ENCODE measurements around the gene UPK1A.
"Not testable (repeated sequence)": the region's sequence is repeated elsewhere in the genome, so short reads cannot be mapped to it uniquely, and the experiment has no call there.

The UPK1A gene

DNA sequence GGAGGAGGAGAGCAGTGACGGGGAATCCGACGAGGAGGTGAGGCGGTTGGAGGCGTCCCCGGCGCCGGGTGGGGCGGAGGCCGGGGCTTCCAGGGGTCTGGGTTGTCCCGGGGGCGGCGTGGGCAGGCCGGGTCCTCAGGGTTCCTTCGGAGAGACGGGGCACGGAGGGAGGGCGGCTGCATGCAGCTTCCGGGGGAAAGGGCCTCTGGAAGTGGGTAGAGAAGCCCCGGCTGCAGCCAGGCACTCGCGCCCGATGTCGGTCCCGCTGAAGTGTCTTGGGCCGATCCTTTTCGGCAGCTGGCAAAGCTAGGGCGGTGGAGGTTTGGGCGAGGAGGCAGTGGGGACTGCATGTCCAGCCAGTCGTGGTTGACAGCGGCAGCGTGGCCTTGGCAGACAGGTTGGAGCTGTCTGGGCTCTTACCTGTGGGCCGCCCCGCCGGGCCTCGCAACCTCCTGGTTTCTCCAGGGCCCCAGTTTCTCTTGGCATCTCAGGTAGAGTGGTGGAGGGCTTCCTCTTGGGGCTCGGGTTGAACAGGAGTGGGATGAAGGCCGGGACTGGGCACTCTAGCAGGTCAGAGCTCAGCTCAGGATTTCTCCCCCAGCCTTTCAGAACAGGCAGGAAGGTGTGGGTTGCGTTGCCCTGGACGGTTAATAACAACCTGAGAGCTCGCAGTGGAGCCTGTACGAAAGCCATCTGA, 52.2 kb downstream of the UPK1A start:
- DNase-seq = no peak

DNA sequence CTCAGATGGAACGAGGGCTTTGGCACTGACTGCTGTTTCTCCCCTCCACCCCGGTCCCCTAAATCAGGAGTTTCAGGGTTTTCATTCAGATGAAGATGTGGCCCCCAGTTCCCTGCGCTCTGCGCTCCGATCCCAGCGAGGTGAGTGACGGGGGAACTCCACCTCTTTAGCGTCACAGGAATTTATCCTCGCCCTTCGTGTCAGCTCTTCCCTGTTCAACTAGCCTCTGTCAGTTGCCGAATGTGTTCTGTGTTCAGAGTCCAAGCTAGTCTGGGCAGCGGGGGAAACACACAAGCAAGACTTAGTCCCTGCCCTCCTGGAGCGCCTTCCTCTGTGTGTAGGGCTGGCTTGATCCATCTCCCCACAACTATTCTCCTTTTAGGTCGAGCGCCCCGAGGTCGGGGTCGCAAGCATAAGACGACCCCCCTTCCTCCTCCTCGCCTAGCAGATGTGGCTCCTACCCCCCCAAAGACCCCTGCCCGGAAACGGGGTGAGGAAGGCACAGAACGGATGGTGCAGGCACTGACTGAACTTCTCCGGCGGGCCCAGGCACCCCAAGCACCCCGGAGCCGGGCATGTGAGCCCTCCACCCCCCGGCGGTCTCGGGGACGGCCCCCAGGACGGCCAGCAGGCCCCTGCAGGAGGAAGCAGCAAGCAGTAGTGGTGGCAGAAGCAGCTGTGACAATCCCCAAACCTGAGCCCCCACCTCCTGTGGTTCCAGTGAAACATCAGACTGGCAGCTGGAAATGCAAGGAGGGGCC, 53.3 kb downstream of the UPK1A start:
- DNase-seq = no peak

DNA sequence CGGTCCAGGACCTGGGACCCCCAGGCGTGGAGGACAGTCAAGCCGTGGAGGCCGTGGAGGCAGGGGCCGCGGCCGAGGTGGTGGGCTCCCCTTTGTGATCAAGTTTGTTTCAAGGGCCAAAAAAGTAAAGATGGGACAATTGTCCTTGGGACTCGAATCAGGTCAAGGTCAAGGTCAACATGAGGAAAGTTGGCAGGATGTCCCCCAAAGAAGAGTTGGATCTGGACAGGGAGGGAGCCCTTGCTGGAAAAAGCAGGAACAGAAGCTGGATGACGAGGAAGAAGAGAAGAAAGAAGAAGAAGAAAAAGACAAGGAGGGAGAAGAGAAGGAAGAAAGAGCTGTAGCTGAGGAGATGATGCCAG, 53.8 kb downstream of the UPK1A start:
- DNase-seq = no peak

DNA sequence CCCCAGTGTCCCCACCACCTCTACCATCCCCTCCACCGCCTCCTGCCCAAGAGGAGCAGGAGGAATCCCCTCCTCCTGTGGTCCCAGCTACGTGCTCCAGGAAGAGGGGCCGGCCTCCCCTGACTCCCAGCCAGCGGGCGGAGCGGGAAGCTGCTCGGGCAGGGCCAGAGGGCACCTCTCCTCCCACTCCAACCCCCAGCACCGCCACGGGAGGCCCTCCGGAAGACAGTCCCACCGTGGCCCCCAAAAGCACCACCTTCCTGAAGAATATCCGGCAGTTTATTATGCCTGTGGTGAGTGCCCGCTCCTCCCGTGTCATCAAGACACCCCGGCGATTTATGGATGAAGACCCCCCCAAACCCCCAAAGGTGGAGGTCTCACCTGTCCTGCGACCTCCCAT, 54.3 kb downstream of the UPK1A start:
- no peak for DNase-seq

DNA sequence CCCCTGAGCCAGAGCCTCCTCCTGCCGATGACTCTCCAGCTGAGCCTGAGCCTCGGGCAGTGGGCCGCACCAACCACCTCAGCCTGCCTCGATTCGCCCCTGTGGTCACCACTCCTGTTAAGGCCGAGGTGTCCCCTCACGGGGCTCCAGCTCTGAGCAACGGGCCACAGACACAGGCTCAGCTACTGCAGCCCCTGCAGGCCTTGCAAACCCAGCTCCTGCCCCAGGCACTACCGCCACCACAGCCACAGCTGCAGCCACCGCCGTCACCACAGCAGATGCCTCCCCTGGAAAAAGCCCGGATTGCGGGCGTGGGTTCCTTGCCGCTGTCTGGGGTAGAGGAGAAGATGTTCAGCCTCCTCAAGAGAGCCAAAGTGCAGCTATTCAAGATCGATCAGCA, 55.1 kb downstream of the UPK1A start:
- DNase-seq = no peak

DNA sequence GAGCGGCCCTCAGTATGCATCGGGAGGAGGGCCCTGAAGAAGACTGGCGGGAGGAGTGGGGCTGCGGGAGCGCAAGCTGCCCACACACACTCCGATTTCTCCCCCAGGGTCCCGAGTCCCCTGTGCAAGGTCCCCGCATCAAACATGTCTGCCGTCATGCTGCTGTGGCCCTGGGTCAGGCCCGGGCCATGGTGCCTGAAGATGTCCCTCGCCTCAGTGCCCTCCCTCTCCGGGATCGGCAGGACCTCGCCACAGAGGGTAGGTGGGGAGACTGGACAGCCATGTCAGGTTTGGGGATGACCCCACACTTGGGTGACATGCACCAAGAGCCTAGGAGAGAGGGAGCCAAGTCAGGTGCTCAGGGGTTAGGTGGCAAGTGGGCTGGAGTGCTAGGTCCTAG, 56.1 kb downstream of the UPK1A start:
- DNase-seq = no peak

DNA sequence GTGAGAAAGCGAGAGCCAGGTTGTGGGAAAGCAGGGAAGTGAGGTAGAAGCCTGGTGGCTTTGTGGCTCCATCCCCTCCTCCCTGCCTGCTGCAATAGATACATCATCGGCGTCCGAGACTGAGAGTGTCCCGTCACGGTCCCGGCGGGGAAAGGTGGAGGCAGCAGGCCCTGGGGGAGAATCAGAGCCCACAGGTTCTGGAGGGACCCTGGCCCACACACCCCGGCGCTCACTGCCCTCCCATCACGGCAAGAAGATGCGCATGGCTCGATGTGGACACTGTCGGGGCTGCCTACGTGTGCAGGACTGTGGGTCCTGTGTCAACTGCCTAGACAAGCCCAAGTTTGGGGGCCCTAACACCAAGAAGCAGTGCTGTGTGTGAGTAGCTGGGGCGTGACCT, 56.6 kb downstream of the UPK1A start:
- DNase-seq = no peak

DNA sequence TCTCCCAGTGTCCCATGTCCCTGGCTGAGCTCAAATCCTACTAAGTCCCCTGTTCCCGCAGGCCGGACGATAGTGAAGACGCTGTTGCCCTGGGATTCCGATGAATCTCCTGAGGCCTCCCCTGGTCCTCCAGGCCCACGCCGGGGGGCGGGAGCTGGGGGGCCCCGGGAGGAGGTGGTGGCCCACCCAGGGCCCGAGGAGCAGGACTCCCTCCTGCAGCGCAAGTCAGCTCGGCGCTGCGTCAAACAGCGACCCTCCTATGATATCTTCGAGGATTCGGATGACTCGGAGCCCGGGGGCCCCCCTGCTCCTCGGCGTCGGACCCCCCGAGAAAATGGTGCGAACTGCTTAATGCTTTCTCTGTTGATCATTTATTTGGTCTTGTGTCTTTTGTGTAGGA, 57.4 kb downstream of the UPK1A start:
- no peak for DNase-seq

DNA sequence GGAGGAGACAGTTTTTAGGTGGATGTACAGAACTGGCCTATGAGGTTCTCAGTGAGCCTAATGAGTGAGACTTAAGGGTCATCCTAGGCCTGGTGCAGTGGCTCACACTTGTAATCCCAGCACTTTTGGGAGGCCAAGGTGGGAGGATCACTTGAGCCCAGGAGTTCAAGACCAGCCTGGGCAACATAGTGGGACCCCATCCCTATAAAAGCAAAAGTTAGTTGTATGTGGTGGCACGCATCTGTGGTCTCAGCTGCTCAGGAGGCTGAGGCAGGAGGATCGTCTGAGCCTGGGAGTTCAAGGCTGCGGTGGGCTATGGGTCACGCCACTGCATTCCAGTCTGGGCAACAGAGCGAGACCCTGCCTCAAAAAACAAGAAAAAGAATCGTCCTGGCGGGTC, 57.8 kb downstream of the UPK1A start:
- DNase-seq = not testable (repeated sequence)

DNA sequence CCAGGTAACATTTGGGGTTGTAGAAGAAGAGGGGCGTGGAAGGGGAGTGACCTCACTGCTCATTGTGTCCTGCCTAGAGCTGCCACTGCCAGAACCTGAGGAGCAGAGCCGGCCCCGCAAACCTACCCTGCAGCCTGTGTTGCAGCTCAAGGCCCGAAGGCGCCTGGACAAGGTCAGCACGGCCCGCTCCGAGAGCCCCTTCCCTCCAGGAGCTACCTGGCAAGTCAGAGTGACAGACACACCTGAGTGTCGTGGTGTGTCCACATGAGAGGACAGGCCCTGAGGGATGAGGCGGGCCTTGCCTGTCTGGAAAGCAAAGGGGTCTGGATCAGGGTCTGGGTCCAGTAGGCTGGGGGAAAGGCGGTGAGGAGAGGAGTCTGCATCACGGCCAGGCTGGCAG, 58.2 kb downstream of the UPK1A start:
- no peak for DNase-seq

DNA sequence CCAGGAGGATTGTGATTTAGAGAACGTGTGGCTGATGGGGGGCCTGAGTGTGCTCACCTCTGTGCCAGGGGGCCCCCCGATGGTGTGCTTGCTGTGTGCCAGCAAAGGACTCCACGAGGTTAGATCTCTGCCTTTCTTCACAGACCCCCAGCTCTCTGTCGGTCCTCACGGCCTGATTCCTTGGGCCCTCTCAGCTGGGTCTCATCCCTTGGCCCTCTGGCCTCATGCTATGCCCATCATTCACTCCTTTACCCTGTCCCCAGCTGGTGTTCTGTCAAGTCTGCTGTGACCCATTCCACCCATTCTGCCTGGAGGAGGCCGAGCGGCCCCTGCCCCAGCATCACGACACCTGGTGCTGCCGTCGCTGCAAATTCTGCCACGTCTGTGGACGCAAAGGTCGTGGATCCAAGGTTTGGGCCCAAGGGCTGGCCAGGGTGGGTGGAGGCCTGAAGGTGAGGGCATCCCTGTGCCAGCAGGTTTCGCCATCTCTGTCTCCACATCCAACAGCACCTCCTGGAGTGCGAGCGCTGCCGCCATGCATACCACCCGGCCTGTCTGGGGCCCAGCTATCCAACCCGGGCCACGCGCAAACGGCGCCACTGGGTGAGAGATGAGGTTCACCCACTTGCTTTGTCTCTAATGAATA, 59.0 kb downstream of the UPK1A start:
- DNase-seq = no peak

DNA sequence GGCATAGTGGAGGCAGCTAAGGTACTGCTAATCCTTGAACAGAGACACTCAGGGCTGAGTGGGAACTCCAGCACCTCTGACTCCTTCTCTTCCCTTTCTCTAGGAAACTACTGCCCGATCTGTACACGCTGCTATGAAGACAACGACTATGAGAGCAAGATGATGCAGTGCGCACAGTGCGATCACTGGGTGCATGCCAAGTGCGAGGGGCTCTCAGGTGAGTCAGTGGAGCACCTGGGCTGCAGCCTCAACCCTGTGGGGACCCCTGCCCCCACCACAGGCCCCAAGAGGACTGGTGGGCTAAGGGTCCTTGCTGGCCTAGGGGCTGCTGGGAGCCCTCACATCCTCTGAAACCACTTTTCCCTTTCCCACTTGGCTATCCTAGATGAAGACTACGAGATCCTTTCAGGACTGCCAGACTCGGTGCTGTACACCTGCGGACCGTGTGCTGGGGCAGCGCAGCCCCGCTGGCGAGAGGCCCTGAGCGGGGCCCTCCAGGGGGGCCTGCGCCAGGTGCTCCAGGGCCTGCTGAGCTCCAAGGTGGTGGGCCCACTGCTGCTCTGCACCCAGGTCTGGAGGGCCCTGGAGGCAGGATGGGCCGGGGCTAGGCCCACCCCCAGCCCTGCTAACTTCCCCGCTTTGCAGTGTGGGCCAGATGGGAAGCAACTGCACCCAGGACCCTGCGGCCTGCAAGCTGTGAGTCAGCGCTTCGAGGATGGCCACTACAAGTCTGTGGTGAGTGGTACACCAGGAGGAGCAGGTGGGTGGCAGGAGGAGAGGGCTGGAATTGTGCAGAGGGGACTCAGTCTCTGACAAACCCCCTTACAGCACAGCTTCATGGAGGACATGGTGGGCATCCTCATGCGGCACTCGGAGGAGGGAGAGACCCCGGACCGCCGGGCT, 61.0 kb downstream of the UPK1A start:
- DNase-seq = no peak

Measured in NCI-H510A treated with DMSO at 0.1 percent for 48 hours (cell line).